ENCODE data around the gene NUP133. TPM values are rescaled to one million over a fixed set of nuclear protein-coding genes. Genes with fewer than 3 reads are reported as not detected.
"Not testable (repeated sequence)": the region's sequence is repeated elsewhere in the genome, so short reads cannot be mapped to it uniquely, and the experiment has no call there.

The NUP133 gene
- total RNA-seq, 1 experiment from 2014 or later: 52.8 TPM

DNA sequence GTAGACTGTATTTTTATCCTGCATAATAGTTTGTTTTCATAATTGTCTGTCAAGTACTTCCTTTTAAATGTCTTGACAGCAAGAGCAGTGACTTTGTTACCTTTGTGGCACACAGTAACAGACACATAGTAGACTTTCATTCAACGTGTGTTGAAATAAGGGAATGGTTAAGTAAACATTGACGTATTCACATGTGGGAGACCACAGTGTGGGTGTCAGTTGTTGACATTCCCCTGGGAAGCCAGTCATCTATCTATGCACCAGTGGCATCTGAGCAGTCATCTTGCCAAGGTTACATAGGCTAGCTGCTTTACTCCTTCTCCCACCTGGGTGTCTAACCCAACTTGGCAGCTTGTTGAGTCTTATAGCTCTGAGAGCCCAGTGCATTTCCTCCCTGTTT, 1.4 kb upstream of the NUP133 start:
- no peak for DNase-seq (ENCODE audit: low spot score)

DNA sequence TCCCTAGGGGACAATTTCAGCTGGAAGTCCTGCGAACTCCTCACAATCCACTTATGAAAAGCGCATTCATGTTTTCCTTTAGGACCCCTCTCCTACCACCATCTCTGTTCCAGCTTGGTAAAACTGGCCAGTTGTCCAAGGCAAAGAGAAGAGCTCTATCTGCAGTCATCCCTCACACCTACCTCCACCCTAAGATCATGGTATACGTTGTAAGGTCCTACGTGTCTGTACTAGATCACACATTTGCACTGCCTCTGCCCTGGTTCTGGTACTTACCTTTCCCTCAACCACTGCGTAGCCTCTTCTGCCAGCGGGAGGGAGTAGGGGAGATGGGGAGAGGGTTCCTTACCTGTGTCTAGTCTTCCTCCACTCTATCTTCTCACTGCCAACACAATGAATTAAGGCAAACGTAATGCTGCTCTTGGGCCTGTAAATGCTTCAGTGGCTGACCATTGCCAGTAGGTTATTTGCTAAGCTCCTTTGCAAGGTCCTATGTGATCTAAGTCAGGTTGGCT, 739 bp upstream of the NUP133 start:
- DNase-seq (ENCODE audit: low spot score): no peak

DNA sequence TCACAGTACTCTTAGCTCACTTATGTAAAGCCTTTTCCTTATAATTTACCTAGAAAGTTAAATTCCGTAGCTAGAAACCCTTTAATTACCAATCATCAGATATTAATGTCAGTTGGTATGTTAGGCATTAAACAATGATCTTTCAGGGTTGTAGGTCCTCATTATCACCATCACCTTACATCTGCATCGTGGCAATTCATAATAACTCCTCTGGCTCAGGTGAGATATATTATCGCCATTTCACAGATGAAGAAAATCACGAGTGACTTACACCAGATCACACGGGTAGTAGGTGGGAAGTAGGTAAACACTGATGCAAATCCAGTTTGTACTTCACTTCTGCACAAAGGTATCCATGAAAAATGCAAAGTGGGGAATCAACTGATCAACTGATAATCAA, 639 bp downstream of the NUP133 start:
- DNase-seq (ENCODE audit: low spot score): no peak

- no peak for DNase-seq (ENCODE audit: low spot score)
These were observed 1.5 kb downstream of the NUP133 start for GRCh38 chr1:229506633-229507032.

DNA sequence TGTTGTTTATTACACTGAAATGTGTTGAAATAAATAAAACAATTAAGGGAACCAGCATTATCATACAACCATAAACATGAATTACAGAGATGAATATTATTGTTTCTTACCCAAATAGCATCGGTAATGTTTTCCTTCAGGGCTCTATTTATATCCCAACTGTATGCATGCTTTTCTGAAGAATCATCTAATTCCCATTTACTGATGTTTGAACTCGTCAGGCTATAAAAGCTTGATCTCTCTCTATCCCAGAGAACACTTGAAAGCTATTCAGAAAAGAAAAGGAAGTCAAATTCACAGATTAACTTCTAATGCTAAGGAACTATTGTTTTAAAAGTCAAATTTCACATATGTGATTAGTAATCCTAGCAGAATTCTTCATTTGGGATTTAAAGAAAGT, 12.4 kb downstream of the NUP133 start:
- DNase-seq (ENCODE audit: low spot score): no peak

DNA sequence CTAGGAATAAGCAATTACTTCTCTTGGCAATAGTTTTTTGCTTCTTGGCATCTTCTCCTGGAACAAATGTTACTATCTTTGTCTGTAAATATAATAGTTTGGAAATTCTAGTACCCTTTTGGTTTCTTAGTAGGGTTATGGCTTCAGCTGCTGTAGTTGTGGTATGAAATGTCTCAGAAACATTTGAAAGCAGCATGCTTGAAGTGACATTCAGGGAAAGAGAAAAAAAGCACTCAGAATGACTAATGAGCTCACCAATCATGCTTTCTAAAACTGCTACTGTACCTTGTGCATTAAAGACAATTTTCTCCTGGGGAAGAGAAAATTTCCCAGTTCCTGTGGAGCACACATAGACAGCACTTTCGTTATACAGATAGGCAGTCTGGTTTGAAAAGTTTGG, 21.0 kb downstream of the NUP133 start:
- DNase-seq (ENCODE audit: low spot score): no peak

DNA sequence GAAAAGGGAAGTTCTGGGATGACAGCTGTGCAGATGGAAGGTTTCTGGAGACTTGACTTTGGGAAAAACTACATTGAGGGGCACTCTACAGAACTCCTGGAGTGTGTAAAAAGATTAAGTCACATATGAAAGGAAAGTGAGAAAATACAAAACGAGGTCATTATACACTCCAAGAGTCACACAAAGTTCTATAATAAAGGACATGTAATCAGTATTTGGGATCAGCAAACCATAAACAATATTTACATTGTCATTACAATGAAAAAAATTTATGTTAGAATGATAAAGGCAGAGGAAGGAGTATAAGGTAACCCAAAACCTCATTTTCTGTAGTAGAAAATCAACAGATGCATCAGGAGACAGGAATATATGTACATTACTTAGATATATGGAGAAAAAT, 22.8 kb downstream of the NUP133 start:
- no peak for DNase-seq (ENCODE audit: low spot score)

- DNase-seq (ENCODE audit: low spot score): no peak
These were observed 25.6 kb downstream of the NUP133 start for GRCh38 chr1:229482511-229482910.

DNA sequence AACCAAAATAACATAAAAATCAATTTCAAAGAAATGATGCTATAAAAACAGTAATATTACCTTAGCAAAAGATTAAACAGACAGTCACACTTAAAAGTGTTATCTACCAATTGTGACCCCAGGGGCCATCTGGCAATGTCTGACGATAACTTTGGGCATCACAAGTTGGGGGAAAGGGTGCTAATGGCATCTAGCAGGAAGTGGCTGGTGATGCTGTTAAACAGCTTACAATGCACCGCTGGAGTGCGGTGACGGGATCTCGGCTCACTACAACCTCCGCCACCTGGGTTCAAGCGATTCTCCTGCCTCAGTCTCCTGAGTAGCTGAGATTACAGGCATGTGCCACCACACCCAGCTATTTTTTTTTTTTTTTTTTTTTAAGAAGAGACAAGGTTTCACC, 27.6 kb downstream of the NUP133 start:
- DNase-seq (ENCODE audit: low spot score): no peak

GRCh38 chr1:229479660-229480399, 28.3 kb downstream of the NUP133 start:
- no peak for DNase-seq (ENCODE audit: low spot score)

GRCh38 chr1:229478852-229479251, 29.3 kb downstream of the NUP133 start:
- DNase-seq (ENCODE audit: low spot score): no peak

DNA sequence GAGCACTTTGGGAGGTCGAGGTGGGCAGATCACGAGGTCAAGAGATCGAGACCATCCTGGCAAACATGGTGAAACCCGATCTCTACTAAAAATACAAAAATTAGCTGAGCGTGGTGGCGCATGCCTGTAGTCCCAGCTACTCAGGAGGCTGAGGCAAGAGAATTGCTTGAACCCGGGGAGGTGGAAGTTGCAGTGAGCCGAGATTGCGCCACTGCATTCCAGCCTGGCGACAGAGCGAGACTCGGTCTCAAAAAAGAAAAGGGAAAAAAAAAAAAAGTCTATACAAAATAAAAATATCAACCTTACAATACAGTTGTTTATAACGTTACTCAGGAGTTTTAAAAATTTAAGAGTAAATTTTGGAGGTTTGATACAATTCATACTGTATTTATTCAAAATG, 32.3 kb downstream of the NUP133 start:
- not testable (repeated sequence) for DNase-seq (ENCODE audit: low spot score)

GRCh38 chr1:229474509-229474908, 33.6 kb downstream of the NUP133 start:
- DNase-seq (ENCODE audit: low spot score): no peak

- no peak for DNase-seq (ENCODE audit: low spot score)
These were observed 37.0 kb downstream of the NUP133 start for GRCh38 chr1:229471175-229471574.

DNA sequence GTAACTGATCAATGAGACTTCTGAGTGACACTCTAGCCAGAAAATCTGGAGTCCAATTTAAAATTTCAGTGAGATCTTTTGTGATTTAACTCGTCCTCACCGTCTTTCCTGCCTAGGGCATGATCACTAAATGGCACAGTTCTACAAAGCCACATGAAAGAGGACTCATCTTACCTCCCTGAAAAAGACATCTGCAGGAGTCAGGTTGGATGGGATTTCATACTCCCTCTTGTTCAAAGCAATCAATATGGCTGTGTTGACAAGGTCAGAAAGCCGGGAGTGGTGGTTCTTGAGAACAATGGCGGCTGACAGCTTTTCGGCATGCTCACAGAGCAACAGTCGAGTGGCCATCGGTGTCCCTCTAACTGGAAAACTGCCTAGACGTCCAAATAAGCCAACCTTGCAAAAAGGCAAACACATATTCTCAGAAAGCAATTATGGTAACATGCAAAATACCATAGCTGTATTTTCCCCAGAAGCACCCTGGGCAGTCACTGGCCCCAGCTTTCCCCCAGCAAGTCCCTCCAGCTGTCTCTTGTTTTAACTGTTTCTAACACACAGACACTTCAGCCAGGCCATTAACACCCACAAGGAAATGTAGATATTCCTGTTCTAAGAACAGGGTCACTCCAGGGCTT, 37.6 kb downstream of the NUP133 start:
- DNase-seq (ENCODE audit: low spot score): no peak

GRCh38 chr1:229466887-229467286, 41.3 kb downstream of the NUP133 start:
- no peak for DNase-seq (ENCODE audit: low spot score)

GRCh38 chr1:229464672-229465071, 43.5 kb downstream of the NUP133 start:
- no peak for DNase-seq (ENCODE audit: low spot score)

GRCh38 chr1:229461032-229461668, 47.0 kb downstream of the NUP133 start:
- no peak for DNase-seq (ENCODE audit: low spot score)

GRCh38 chr1:229459815-229460214, 48.3 kb downstream of the NUP133 start:
- DNase-seq (ENCODE audit: low spot score): no peak

DNA sequence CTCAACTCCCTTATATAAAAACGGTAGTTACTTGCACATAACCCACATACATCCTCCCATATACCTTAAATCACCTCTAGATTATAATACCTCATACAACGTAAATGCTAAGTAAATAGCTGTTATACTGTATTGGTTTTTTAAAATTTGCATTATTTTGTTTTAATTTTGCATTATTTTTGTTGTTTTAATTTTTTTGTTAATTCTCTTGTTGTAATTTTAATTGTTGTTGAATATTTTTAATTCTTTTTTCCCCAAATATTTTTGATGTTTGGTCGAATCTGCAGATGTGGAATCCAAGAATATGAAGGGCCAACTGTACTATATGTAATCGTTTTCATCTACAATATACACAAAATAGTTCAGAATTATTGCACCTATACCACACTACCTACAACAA, 50.7 kb downstream of the NUP133 start:
- no peak for DNase-seq (ENCODE audit: low spot score)

- DNase-seq (ENCODE audit: low spot score): no peak
These were observed 52.1 kb downstream of the NUP133 start for GRCh38 chr1:229456016-229456415.

DNA sequence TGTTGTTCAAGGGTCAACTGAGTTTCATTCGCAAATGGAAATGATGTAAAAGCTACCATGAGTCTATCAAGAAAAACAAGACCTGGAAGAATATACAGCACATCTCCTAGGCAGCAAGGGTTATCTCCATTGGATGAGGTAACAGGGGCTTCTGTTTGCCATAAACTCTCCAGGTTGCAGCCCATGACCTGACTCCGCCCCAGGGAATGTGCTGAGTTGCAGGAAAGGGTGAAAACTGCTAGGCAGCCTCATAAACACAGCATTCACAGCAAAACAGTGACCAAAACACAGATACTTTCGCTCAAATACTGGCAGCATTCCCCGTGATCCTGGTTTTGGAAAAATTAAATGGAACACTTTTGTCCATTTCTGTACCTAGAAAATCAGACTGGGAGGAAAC, 54.1 kb downstream of the NUP133 start:
- DNase-seq (ENCODE audit: low spot score): no peak
